Measurements from ENCODE around the gene TCTN3. TPM values are rescaled to one million over a fixed set of nuclear protein-coding genes. Genes with fewer than 3 reads are reported as not detected.
A peak's percentile ranks its signal among the peaks of the same experiment; 100 is the strongest.

Gene TCTN3
- polyA plus RNA-seq, 4 donors, result 7.8 to 59.3 (median 15.2) TPM

DNA sequence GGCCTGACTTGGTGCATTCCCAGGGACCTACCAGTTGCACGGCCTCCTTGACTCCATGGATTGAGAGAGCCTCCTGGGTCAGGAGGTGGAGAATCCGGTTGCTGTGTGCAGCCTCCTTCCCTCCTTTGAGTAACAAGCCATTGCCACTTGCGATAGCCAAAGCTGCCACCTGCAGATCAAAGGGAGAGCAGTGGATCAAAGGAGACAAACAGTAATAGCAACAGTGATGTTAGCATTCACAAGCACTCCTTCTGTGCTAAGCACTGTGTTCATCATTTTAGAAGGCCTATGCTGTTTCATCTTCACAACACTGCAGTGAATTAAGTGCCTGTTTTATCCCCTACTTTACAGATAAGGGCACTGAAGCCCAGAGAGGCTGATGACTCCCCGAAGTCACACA, 77.3 kb downstream of the TCTN3 start:
- no peaks in the 10 kb centered on the region for H3K27me3 ChIP-seq (ENCODE audit: control insufficient read depth in 3 of 3, insufficient read depth in 3 of 3, low read length in 3 of 3)
- H3K9me3 ChIP-seq (ENCODE audit: control insufficient read depth in 2 of 2, insufficient read depth in 1 of 2, low read depth in 1 of 2, low read length in 1 of 2), result peaks cover 0 to 7% of the 10 kb centered on the region in 2 donors
- DNase-seq, result no peak
- H3K4me1 ChIP-seq (ENCODE audit: control insufficient read depth in 3 of 3, insufficient read depth in 2 of 3, low read depth in 1 of 3, low read length in 2 of 3), result peaks cover 2 to 37% (median 5%) of the 10 kb centered on the region in 3 donors
- H3K27ac ChIP-seq (ENCODE audit: low read depth in 1 of 3, low read length in 2 of 3), result peak overlapping the region in 1 of 3 donors; percentile 94
- no peak overlapping the region for H3K4me3 ChIP-seq (ENCODE audit: low read depth in 1 of 3, low read length in 3 of 3)
- 87 to 93% (median 87%) methylated on average over 4 of the region's 4 CpGs for WGBS, 3 donors
- FAIRE-seq, result no peak
- peaks cover 27 to 57% (median 43%) of the 10 kb centered on the region in 3 donors for H3K36me3 ChIP-seq (ENCODE audit: control insufficient read depth in 3 of 3, insufficient read depth in 2 of 3, low read depth in 1 of 3, low read length in 3 of 3)

Other genes starting within 250 kb of the TCTN3 start
- gene SORBS1, start 132.6 kb downstream of the TCTN3 start, polyA plus RNA-seq, result 10 to 100 TPM in 2 of 4 donors, 1 to 10 TPM in 2; 4.9 to 35.5 (median 20.1) TPM
- 100 to 1,000 TPM in 1 of 4 donors, 10 to 100 TPM in 3; 46.5 to 230 (median 70.6) TPM for gene ALDH18A1, start 37.2 kb downstream of the TCTN3 start, polyA plus RNA-seq
- 10 to 100 TPM in 1 of 4 donors, 1 to 10 TPM in 3; 1.3 to 13.6 (median 7.5) TPM for gene ENTPD1, start 62.2 kb upstream of the TCTN3 start, polyA plus RNA-seq
- under 1 TPM in 2 of 4 donors, not detected in 2; 0.42 to 0.59 TPM for gene CC2D2B, start 214.0 kb upstream of the TCTN3 start, polyA plus RNA-seq

Data from small intestine (tissue), 7 donors.